NCI-H1048 (cell line): Measurements from ENCODE around the gene ECE1.
"Not testable (repeated sequence)": the region's sequence is repeated elsewhere in the genome, so short reads cannot be mapped to it uniquely, and the experiment has no call there.

Experiments used
- DNase-seq: peaks from one replicate; lab custom pipeline; 2025; lab: John Stamatoyannopoulos, UW

ECE1 gene

DNA sequence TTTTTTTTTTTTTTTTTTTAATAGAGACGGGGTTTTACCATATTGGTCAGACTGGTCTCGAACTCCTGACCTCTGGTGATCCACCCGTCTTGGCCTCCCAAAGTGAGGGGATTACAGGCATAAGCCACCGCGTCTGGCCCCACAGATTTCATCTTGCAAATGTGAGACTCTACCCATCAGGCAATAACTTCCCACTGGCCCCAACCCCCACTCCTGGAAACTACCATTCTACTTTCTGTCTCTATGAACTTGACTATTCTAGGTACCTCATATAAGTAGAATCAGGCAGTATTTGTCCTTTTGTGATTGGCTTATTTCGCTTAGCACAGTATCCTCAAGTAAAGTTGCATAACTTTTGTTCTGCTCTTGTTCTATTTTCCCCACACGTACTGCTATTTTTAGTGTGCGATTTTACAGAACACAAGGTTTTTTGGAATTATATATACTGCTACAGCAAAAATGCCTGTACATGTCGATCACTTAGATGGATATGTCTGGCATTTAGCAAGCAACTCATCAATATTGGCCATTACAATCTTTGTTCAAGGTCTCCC is 40.2 kb downstream of the ECE1 start:
- no peak for DNase-seq

DNA sequence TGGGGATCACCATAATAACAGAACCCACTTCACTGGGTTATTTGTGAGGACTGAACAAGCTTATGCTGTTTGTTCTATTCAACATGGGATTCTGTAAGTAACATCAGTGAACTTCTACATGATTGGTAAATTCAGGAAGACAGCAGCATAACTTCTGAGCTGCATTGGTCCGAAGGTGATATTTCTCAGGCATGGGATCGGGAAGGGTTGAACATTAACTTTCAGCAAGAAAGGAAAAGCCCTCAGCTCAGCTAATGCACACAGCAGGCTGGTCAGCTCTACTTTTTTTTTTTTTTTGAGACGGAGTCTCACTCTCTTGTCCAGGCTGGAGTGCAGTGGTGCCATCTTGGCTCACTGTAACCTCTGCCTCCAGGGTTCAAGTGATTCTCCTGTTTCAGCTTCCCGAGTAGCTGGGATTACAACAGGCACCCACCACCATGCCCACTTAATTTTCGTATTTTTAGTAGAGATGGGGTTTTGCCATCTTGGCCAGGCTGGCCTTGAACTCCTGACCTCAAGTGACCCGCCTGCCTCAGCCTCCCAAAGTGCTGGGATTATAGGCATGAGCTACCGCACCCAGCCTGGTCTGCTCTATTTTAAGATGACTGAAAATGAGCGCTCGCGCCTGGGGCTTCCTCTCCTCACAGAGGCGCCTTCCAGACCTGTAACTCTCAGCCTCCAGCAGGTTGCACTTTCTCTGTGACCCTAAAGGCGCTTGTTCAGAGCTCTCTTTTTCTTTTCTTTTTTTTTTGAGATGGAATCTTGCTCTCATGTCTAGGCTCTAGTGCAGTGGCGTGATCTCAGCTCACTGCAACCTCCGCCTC is 42.2 kb downstream of the ECE1 start:
- DNase-seq, result no peak

DNA sequence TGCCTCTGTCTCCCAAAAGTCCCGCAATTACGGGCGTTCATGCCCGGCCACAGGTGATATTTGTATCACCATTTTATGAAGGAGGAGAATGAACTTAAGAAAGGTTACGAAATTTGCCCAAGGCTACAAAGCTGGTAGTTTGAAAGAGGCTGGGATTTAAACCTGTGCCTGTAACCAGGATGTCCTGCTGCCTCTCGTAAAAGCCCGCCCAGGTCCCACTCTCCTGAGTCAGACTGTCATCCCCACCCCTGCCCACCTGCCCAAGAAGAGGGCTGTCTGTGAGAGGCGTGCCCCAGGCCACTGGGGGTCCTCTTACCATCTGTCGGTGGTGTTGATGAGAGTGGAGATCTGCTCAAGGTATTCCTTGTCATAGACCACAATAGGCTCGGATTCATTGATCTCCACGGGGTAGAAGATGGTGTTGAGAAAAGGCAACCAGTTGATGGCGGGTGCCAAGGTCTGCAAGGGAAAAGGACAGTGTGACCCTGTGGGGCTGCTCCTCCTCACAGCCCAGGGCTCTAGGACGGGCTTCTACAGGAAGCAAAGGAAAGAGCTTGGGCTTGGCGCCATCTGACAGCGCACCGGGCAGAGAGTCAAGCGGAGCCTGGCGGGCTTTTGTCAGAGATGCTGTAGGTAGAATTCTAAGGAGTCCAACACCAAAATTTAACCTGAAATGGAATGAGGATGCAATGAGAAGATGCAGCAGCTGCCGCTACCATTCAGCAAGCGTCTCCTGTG is 43.2 kb downstream of the ECE1 start:
- no peak for DNase-seq

DNA sequence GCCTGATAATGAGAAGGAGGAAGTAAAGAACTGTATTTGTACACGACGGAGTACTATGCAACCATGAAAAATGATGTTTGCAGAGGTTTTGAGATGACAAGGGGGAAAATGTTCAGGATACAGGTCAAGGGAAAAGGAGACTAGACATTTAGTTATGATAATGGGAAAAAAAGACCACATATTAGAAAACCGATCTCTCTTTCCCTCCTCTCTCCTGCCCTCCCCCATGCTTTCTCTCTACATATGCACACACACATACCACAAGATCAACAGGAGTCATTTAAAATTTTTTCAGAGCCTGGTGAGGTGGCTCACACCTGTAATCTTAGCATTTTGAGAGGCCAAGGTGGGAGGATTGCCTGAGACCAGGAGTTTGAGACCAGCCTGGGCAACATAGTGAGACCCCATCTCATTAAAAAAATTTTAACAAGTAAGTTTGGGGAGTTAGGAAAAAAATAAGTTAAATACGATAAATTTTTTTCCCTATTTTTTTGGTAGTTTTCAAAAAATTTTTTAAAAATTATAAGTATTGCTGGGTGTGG is 44.5 kb downstream of the ECE1 start:
- DNase-seq, result no peak

DNA sequence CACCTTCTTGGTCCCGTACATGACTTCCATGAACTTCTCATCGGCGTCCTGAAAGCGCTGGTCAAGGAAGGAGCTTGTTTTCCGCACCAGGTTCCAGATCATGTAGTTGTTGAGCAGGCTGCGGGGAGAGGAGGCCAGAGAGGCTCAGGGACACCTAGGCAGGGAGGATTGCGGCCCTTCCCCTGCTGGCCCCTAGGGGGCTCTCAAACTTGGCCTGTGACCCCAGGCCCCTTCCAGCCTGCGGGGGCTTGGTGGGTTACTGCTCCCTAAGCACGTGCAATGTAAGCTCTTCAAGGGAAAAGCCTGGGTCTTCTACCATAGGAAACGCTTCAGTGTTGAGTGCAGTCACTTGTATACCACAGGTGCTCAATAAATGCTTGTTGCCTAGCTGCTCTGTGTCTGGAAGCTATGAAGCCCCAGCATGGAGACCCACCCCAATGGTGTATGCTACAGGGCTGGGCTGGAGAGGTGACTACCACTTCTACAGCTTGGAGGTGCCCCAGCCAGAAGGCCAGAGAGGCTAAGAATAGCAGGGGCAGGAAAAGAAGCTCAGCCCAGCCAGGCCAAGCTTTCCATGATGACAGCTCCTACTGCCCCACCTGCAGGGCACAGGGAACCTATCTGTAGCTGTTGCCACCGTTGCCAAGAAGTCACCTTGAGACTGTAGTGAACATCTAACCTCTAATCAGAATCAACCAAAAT is 45.1 kb downstream of the ECE1 start:
- DNase-seq, result no peak

DNA sequence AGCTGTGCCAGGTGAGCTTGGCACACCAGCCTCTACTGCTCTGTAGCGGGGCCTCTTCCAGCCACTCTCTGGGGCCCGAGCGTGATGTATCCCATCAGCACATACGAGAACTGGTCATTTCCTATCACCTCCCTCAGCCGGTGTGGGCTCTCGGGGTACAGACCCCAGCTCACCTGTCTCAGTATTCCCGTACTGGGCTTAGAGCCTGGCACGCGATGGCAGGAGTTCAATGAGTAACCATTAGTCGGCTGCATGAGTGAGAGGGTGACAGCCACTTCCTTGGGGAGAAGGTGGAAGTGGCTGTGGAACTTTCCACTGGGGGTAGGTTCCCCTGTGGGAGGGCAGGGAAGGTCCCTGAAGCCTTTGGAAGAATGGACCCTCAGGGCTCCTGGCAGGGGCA is 46.1 kb downstream of the ECE1 start:
- DNase-seq, result no peak

DNA sequence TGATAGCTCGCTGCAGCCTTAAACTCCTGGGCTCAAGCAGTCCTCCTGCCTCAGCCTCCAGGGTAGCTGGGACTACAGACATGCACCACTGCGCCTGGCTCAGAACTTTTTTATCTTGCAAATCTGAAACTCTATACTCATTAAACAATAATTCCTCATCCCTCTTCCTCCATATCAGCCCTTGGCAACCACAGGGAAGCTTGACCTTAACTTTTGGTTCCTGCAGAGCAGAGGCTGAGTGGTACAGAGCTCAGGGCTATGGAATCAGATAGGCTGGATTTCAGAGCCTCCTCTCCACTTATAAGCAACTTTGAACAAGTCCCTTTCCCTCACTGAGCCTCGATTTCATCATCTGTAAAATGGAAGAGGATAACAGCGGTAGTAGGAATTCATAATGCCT is 47.4 kb downstream of the ECE1 start:
- no peak for DNase-seq

DNA sequence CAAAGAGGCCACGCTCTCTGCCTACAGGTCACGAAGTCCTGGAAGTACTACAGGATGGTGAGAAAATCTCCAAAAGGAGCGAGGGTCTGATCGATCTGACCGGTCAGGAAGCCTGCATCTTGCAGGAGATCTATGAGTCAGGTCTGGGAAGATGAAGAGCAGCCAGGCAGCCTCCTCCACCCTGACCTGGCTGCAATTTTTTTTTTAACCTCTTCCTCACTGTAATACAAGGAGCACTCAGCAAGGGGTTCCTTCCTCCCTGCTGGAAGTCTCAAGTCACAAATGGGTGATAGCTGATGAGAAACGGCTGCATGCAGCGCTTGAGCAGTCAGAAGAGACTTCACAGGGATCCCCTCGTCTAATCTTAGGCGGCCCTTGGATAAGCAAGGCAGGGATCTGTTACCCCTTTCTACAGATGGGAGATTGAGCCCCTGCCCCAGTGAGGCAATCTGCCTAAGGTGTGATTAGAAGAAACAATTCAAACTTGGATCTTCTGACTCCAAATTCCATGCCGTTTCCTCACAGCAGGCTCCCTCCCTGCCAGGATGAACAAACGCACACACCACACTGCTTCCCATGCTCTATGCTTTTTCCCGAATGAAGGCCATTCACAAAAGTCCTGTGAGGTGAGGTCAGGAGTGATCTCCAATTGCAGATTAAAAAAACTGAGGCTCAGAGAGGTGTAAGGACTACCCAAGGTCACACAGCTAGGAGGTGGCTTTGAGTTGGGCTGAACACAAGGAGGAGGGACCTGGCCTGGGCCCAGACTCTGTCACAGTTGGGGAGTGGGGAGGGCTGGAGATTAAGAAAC is 48.3 kb downstream of the ECE1 start:
- no peak for DNase-seq

DNA sequence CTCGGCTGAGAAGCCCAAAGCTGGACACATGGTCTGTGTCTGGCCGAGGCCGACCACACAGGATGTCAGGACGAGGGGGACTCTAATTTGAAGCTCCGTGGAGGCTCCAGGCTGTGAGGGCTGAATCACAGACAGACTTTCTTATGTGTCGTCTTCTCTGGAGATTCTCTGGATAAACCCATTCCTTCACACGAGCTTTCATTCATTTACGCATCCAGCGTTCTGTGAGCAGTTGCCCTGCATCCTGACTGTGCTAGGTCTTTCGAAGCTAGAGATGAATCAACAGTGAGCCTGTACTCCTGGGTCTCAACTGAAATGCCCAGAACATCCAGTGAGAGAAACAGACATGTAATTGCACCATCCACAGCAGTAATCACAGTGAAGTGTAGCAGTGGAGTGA is 49.6 kb downstream of the ECE1 start:
- DNase-seq, result no peak

DNA sequence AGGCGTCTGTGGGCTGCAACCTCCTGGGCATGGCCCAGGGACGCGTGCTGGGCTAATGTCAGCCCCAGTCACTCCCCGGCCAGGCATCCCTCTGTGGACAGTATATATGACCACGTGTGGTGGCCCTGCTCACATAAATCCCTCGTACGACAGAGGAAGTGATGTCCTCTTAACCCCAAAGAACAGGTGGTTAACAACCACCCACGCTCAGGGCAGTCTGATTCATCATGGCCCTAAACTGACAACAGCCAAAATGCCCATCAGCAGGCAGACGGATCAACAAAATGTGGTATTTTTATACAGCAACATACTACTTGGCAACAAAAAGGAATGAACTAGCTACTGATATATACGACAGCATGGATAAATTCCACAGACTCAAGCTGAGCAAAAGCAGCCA is 51.0 kb downstream of the ECE1 start:
- no peak for DNase-seq

DNA sequence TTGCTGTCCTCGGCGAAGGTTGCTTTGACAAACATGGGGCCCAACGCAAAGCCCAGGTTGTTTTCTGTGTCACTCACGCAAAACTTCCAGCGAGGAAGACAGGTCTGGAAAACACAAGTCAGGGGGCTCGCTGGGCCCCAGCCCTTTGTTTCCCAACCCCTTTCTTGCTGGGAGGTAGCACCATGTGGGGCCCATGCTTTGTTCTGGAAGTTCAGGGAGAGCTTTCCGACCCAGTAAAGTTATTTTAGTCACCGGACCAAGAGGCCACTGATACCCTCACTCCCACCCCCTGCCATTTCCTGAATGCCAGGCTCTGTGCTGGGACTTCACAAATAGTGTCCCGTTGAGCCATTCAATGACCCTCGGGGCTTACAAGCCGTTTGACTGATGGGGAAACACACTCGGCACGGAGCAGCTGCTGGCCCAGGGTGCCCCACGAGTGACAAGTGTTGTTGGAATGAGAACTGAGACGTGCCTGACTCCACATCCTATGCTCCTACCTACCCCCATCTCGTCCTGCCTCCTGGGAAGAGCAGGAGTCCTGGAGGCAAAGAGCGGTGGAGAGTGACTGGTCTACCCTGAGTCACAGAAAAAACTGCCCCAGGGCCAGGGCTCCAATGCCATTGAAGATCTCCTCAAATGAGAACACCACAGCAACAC is 52.0 kb downstream of the ECE1 start:
- DNase-seq, result no peak

DNA sequence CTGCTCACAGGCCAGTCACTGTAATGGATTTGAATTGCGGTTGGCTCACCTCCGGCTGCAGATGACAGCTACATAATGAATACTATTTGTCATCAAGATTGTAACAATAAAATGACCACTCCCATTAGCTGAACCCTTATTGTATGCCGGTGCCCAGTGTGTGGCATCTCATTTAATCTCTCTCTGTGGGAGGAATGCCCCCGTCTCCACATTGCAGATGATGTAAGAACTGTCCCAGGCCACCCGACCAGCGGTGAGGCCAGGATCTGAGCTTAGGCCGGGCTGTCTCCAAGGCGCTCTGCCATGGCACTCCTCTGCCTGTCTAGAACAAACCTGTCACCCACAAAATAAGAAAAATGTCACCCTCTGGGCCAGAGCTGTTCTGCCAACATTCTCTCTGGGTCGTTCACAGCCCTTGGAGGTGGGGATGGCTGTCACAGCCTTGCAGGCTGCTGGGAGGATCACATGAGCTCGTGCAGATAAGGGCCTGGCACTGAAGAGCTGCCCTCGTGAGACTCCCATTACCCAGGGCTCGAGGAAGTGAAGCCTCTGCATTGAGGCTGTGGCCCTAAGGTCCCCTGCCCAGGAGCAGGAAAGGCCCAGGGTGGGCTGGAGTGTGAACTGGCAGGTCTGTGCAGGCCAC is 52.7 kb downstream of the ECE1 start:
- DNase-seq, result no peak

DNA sequence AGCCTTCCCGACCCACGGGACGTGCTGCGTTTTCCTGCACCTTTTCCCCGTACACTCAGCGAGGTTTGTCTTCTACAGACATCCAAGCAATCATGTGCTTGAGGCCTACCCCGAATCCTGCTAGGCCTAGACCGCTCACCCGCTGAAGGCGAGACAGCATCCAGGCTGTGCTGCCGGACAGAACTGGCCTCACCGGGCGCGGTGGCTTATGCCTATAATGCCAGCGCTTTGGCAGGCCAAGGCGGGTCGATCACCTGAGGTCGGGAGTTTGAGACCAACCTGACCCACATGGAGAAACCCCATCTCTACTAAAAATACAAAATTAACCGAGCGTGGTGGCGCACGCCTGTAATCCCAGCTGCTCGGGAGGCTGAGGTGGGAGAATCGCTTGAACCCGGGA is 54.1 kb downstream of the ECE1 start:
- DNase-seq, result no peak

DNA sequence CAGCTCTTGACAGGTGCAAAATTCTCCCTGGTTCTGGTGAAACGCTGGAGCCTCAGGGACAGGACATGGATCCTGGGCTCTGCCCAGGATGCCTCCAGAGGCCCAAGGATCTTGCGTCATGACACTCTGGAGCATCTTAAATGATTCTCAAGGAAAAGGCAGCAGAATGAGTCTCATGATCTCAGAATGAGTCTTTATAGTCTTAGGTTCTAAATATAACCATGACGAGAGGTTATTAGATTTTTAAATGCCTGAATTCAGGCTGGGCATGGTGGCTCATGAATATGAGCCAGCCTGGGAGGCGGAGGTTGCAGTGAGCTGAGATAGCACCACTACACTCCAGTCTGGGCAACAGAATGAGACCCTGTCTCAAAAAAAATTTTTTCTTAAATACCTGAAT is 55.5 kb downstream of the ECE1 start:
- no peak for DNase-seq

DNA sequence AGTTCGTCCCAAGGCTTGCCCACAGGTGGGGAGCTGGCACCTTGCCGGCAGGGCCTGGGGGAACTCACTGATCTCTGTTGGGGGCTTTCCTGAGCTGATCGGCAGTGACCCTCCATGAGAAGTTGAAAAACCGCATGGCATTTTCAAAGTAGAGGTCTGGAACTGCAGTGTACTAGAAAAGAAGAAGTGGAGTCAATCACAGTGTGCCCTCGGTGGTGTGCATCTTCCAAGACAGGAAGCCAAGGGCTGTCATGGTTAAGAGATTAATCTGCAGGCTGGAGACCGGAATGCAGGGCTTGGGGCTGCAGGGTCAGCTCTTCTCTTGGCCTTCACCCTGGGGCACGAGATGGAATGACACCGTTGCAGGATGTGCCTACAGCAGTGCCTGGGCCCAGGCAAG is 56.8 kb downstream of the ECE1 start:
- DNase-seq, result no peak

DNA sequence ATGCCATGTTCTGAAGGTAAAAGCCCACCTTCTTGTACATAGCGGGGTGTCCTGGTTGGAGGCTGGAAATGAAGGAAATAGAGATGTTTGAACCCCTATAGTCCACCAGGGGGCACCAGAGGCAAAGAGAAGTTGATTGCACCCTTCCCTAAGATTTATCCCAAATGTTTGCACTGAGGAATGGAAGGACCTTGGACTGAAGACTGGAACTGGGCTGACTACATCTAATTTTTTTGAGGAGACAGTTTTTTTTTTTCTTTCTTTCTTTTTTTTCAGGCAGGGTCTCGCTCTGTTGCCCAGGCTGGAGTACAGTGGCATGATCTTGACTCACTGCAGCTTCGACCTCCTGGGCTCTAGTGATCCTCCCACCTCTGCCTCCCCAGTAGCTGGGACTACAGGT is 58.2 kb downstream of the ECE1 start:
- no peak for DNase-seq

DNA sequence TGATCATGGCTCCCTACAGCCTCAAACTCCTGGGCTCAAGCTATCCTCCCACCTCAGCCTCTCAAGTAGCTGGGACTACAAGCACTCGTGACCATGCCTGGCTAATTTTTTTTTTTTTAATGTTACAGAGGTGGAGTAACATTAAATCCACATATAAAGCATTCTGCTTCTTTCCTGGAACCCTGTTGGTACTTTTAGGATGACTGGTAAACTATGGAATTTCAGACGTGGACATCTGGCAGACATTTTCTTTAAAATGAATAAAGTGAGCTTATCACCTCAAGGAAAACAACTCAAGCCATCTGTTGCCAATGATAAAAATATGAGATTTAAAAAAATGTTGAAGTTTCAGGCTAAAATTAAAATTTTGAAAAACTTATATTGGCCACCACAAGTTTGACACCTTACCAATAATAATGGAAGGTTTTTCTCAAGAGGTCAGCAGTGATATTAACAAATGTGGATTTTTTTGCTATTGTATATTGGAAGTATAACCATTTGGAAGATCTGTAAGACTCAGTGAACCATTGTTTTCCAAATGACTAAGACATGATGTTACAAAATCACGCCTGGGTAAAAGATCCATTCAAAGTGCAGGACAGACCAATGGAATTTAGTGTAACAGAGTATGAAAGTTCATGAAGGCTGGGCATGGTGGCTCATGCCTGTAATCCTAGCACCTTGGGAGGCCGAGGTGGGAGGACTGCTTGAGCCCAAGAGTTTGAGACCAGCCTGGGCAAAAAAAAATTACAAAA is 60.8 kb downstream of the ECE1 start:
- no peak for DNase-seq

DNA sequence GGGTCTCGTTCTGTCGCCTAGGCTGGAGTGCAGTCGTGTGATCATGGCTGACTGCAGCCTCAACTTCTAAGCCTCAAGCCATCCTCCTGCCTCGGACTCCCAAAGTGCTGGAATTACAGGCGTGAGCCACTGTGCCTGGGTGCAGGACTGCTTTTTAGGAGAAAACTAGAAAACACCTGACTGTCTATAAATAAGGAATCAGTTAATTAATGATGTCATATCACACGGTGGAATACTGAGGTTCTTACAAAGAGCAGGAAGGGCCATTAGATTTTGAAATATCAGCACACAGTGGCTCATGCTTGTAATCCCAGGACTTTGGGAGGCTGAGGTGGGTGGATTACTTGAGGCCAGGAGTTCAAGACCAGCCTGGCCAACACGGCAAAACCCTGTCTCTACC is 62.0 kb downstream of the ECE1 start:
- not testable (repeated sequence) for DNase-seq

DNA sequence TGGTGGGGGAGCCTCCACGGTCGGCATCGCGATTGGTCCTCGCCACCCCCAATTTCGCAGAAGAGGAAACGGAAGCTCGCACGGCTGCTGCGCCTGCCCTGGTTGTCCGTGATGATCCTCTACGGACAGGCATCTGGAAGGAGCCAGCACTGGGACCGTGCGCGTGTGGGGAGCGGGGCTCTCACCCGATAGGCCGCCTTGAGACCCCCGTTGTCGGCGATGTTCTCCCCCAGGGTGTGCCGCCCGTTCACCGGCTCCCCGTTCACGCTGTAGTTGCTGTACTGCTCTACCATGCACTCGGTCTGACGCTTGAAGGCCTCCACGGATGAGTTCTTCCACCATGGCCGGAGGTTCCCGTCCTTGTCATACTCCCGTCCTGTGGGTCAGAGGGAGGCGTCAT is 65.2 kb downstream of the ECE1 start:
- no peak for DNase-seq

DNA sequence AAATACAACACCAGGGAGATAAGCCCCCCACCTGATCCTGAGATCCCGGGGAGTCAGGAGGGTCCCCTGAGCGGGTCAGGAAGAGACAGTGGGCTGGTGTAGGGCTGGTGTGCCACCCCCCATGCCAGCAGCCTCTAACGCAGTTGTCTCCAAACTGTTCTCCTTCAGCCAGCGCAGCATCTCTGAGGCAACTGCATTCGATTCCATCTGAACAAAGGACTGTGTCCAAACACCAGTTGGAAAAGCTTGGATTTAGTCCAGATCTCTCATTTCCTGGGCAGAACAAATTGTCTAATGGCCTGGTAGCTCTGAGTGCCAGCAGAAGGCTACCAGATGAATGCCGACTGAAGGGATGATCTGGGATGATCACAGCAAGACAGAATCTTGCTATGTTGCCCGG is 69.4 kb downstream of the ECE1 start:
- no peak for DNase-seq
